ENCODE measurements around the gene ELK3.

ELK3 gene

DNA sequence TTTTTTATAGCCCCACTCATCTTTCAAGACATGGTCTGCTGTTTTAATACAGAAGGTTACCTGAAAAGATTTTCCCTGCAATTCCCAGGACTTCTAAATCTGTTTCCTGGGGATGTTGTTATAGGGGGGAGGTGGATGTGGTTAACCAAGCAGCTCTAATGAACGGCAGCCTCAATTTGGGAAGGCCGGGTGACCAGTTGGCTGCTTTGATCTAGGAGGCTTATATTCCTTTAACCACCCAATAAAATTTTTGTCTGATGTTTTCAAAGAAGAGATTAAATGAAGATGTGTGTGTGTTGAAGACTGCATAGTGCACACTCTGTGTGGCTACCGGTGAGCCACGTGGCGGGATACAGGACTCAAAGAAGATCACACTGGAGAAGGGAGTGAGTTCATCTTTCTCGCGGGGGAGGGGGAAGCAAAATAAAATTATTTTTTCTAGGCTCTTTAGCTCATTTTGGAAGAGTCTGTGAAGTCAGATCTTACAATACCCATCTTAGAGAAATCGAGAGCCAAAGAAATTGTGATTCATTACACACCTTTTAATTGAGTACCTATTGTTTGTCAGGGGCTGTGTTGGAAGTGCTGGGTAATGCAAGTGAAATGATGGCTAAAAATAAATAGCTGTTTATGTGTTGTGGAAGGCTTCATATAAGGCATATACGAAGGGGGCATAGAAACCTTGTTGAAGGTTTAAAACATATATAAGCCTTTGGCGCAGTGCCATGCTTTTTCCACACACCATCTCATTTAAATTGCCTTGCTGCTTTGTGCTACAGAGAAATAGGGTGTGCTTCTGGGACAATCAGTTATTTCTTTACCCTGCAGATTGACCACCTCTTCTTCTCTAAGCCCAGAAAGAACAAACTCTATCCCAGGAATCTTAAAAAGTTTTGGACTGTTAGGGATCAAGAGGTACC is 18.5 kb downstream of the ELK3 start:
- DNase-seq: no peak

GRCh38 chr12:96213869-96214268 is 19.7 kb downstream of the ELK3 start:
- no peak for DNase-seq

DNA sequence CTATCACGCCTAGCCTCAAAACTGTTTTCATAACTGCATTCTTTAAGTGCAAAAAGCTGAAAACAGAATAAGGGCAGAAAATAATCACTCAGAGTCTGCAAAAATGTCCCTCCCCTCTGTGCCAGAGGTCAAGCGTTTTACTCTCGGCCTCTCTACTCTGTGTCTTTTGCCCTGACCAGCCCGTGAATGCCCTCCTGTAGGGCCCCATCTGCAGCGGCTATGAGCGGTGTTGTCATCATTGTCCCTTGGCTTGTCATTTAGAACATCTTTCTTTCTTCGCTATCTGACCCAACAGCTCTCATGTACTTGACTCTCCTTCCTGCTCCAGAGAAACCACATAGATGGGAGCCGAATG is 21.7 kb downstream of the ELK3 start:
- DNase-seq: no peak

- no peak for DNase-seq
Measured at GRCh38 chr12:96218989-96219678, 25.0 kb downstream of the ELK3 start.

DNA sequence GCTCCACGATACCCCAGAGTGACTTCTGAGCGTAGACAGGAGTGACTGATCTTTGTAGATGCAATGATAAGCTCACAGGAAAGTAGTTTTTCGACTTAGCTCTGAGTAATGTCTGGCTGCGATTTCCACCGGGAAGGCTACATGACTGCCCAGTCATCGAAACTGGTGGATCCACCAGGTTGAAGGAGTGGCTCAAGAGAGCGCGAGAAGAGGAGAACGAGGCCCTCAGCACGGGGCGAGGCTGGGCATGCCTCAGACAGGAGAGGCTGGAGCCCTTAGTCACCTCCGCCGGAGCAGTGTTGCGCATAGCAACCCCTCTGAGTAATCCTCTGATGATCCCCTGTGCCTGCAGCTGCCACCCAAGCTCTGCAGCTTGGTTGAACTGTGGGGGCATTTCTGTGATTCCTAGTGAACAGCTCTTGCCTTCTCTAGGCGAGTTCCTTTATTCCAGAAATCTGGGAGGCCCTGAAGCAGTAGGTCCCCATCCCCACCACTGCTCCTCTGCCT is 25.6 kb downstream of the ELK3 start:
- no peak for DNase-seq

DNA sequence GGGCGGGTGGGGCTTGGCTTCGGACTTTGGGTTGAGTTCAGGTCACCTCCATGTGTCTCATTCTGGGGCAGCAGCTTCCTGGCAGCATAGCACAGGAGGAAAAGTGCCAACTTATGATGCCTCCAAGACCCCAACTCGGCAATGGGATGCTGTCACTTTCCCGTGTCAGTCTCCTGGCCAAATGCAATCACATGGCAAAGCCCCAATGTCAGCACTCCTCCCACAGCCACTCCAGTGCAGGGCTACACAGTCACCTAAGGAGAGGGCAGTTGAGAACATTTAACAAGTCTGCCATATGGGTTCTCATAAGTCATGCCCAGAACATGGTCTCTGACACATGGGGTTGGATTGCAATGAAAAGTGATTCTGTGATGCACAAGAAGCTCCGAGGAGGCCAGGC is 26.7 kb downstream of the ELK3 start:
- no peak for DNase-seq

DNA sequence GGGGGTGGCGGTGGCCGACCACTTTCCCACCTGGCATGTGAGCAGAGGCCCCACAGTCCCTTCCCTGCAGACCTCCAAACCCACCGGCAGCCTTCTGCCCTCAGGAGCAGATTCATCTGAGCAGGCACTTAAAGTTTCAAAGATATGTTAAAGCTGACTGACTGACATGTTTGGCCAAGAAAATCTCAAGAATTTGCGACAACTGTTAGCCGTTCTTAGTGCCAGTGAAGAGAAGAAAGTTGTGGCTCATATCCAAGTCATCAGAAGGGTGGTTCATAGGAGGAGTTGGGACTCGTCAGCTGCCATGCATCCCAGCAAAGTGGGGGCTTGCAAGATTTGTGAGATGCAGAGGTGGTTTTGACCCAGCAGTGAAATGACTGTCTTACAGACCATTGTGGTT is 27.2 kb downstream of the ELK3 start:
- no peak for DNase-seq

DNA sequence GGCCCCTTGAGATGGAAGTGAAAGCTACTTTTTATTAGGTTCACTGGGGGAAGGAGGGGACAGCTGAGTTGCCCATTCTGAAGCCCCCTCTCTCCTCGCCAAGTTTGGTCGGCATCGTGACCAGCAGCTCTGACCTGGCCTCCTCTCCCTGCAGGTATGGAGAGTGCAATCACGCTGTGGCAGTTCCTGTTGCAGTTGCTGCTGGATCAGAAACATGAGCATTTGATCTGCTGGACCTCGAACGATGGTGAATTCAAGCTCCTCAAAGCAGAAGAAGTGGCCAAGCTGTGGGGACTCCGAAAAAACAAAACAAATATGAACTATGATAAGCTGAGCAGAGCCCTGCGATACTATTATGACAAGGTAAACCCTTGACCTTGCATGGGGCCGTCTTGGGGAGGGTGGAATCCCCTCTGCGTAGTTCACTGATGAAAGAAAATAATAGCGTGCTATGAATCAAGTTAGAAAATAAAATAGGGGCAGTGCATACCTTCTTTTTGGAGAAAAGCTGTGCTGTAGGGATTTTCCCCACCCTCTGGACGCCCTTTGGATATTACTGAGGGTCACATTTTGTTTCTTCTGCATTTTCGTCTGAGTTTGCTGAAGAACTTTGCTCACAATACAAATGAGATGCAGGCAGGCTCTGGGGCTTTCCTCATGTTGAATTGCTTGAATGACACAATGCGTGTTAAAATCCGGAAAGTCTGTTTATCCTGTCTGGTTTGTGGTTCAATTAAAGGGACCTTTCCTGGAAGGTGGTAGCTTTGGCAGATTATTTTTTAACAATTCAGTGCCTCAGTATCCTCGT is 29.4 kb downstream of the ELK3 start:
- no peak for DNase-seq

GRCh38 chr12:96224219-96224615 is 30.0 kb downstream of the ELK3 start:
- DNase-seq: no peak

DNA sequence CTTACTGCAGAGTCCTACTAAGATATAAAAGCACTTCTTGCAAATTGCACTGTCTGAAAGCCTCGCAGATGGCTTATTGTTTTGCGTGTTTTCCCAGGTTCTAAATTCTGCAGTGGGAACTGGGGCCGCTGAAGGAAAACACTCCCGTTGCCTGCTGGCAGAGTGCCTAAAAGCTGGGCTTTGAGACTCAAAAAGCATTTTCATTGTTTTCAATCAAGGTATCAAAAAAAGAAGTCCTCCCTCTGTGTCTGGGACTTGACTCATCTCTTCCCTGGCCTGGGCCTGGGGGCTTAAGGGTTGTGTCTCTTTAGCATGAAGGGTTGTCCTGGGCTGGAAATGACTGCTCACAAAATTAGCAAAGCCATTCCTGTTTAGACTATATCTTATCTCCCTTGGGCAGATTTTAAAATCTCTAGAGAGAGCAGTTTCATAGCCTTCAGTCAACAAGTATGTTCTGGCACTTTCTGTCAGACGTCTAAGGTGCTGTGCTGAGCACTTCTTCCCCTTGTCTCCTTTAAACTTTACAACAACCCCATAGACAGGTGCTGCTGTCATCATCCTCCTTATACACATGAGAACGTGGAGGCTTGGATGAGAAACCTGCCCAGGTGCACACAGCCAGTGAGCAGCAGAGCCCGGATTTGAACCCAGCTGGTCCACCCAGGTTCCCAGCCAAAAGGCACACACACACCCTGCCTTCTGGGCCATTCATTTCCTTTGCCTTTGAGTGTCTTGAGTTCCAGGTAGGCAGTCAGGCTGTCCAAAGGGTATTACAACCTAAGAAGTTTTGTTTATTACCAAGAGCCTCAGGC is 31.1 kb downstream of the ELK3 start:
- peak in 1 of 14 donors; percentile 61 for DNase-seq

GRCh38 chr12:96225994-96226399 is 31.8 kb downstream of the ELK3 start:
- DNase-seq: no peak

- no peak for DNase-seq
Measured at GRCh38 chr12:96226401-96226800, 32.2 kb downstream of the ELK3 start.

DNA sequence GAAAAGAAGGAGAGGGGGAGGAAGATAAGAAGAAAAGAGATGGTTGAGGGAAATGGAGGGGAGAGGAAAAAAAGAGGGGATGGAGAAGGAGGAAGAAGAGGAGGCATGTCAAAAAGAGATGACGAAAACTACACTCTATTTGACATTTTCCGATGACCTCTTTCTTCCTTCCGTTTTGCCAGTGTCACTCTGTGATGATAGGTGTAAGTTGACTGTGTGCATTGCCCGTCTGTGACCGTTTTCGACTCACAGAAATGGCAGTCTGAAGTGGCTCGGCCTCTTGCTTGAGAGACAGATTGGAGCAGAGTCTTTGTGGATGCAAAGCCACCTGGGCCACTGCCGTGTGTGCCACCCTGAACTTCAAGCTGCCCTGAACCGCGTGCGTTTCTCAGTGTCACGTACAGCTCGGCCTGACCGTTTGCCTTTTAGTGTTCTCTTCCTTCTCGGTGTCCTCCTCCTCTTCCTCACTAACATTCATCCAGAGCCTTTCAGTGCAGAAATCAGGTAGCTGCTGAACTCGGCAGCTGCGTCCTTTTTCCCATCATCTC is 32.7 kb downstream of the ELK3 start:
- DNase-seq: no peak

DNA sequence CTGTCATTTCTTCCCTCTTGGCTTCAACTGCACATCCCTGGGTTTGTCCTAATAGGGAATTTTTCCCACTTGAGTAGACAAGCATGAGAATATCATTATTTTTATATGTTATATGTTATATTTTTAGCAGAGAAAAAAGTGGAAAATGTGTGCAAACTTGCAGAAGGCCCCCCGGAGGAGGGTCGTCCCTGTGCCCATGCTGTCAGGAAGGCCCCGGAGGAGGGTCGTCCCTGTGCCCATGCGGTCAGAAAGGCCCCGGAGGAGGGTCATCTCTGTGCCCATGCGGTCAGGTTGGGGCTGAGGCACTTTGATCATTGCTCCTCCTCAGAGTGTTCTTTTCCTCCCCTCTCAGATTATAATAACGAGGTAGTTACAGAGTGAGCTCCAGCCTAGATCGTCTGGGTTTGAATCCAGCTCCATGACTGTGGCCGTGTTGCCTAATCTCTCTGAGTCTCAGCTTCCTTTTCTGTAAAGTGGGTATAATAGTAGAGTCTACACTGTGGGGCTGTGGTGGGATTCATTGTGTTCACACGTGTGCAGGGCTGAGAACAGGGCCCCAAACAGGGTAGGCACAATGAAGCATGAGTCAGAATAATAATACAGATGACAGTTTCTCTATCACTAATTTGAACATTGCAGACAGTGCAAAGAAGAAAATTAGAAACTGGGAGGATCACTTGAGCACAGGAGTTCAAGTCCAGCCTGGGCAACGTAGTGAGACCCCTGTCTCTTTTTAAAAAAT is 33.4 kb downstream of the ELK3 start:
- no peak for DNase-seq

- DNase-seq: peak in 1 of 14 donors; percentile 68
Measured at GRCh38 chr12:96228566-96229248, 34.5 kb downstream of the ELK3 start.

- DNase-seq: peak in 1 of 14 donors; percentile 19
Measured at GRCh38 chr12:96230646-96231045, 36.5 kb downstream of the ELK3 start.

DNA sequence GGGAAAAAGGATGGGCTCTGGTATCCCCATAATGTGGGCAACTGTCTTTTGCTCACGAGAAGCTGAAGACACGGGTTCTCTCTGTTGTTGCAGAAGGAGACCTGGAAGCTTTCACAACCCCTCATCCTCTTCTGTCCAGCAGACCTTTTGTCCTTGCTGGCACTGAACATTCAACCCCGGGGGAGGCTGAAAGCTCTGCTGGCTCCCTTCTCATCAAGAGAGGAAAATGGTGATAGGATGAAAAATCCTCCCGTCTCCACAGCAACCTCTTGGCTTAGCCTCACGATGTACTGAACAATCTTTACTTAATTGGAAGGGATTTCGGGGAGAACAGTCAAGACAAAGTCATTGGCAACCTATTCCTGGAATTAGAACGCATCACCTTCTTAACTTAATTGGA is 39.0 kb downstream of the ELK3 start:
- DNase-seq: peak in 7 of 14 donors; percentile 20 to 81 (median 39)

GRCh38 chr12:96233939-96234461 is 39.8 kb downstream of the ELK3 start:
- peak in 13 of 14 donors; percentile 39 to 100 (median 82) for DNase-seq

DNA sequence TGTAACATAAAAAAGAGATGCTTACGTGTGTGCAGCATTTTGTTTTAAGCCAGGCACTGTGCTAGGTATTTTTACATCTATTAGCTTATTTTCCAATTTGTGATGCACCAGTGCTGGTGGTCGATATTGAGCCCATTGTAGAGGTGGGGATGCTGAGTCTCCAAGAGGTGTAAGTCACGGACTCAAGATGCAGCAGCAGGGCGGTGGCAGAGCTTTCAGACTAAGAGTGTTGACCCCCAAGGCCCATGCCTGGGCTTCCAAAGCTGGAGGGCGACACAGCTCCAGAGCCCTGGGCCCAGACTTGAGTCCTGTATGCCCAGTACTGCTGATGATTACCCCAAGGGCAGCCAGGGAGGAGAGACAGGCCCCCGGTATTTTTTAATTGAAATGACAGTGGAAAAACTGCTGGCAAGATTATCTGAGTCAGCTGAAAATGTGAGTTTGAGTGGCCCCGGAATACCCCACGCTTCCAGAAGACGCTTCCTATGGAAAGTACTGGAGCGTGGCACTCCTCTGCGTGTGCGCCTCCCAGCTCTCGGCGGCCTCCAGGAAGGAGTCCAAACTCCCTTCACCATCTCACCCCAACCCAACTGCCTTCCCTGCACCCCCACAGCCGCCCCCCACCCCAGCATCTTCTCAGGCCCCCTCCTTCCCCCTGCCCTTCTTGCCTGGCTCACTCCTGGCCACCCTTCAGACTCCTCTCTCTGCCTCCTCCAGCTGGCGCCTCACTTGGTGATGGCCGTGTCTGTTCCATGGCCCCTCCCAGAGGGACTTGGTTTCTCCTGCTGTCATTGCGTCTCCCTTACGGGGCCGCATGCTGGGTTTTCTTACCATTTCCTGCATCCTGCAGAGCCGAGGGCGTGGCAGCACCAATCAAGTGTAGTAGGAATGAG is 40.7 kb downstream of the ELK3 start:
- peak in 1 of 14 donors; percentile 77 for DNase-seq

Measured in C1 segment of cervical spinal cord (tissue), 14 donors.